ENCODE data around the gene GPR68. TPM values are rescaled to one million over a fixed set of nuclear protein-coding genes. Genes with fewer than 3 reads are reported as not detected.
"Not testable (repeated sequence)": the region's sequence is repeated elsewhere in the genome, so short reads cannot be mapped to it uniquely, and the experiment has no call there.

Gene GPR68
- polyA plus RNA-seq, 3 donors, result 0.15 to 1.1 (median 0.22) TPM

- WGBS, 3 donors, result 66 to 79% (median 71%) methylated on average over 13 of the region's 13 CpGs
- H3K27ac ChIP-seq (ENCODE audit: low read depth, low read length), result no peak overlapping the region
Measured at GRCh38 chr14:91219517-91220389, 24.8 kb downstream of the GPR68 start.

- H3K27ac ChIP-seq (ENCODE audit: low read depth, low read length), result no peak overlapping the region
- WGBS, 3 donors, result 64 to 89% (median 87%) methylated on average over 4 of the region's 4 CpGs
Measured at GRCh38 chr14:91218014-91218413, 26.5 kb downstream of the GPR68 start.

- 95 to 97% (median 96%) methylated on average over 13 of the region's 13 CpGs for WGBS, 3 donors
- no peak overlapping the region for H3K27ac ChIP-seq (ENCODE audit: low read depth, low read length)
Measured at GRCh38 chr14:91216731-91217226, 27.7 kb downstream of the GPR68 start.

- no peak overlapping the region for H3K27ac ChIP-seq (ENCODE audit: low read depth, low read length)
- 93 to 97% (median 96%) methylated on average over 10 of the region's 10 CpGs for WGBS, 3 donors
Measured at GRCh38 chr14:91215381-91215780, 29.1 kb downstream of the GPR68 start.

GRCh38 chr14:91214306-91214705, 30.2 kb downstream of the GPR68 start:
- 91 to 94% (median 94%) methylated on average over 6 of the region's 6 CpGs for WGBS, 3 donors
- H3K27ac ChIP-seq (ENCODE audit: low read depth, low read length), result no peak overlapping the region

GRCh38 chr14:91211017-91211416, 33.5 kb downstream of the GPR68 start:
- H3K27ac ChIP-seq (ENCODE audit: low read depth, low read length), result no peak overlapping the region
- WGBS, 3 donors, result 95 to 99% (median 99%) methylated on average over 2 of the region's 2 CpGs

- no peak overlapping the region for H3K27ac ChIP-seq (ENCODE audit: low read depth, low read length)
- WGBS, 3 donors, result 80 to 94% (median 88%) methylated on average over 3 of the region's 3 CpGs
Measured at GRCh38 chr14:91207008-91207407, 37.5 kb downstream of the GPR68 start.

GRCh38 chr14:91205459-91205858, 39.0 kb downstream of the GPR68 start:
- H3K27ac ChIP-seq (ENCODE audit: low read depth, low read length), result no peak overlapping the region
- WGBS, 3 donors, result 77 to 86% (median 86%) methylated on average over 7 of the region's 7 CpGs

GRCh38 chr14:91204657-91205056, 39.8 kb downstream of the GPR68 start:
- no peak overlapping the region for H3K27ac ChIP-seq (ENCODE audit: low read depth, low read length)
- 97% methylated on average over 14 of the region's 14 CpGs for WGBS, 3 donors

- no peak overlapping the region for H3K27ac ChIP-seq (ENCODE audit: low read depth, low read length)
- WGBS, 3 donors, result 62 to 87% (median 62%) methylated on average over 15 of the region's 15 CpGs
Measured at GRCh38 chr14:91202234-91202974, 42.1 kb downstream of the GPR68 start.

GRCh38 chr14:91200802-91201201, 43.7 kb downstream of the GPR68 start:
- WGBS, 3 donors, result 97 to 98% (median 97%) methylated on average over 6 of the region's 6 CpGs
- not testable (repeated sequence) for H3K27ac ChIP-seq (ENCODE audit: low read depth, low read length)

- H3K27ac ChIP-seq (ENCODE audit: low read depth, low read length), result no peak overlapping the region
Measured at GRCh38 chr14:91197631-91198030, 46.9 kb downstream of the GPR68 start.

- no peak overlapping the region for H3K27ac ChIP-seq (ENCODE audit: low read depth, low read length)
- 92 to 96% (median 94%) methylated on average over 10 of the region's 10 CpGs for WGBS, 3 donors
Measured at GRCh38 chr14:91195881-91196280, 48.6 kb downstream of the GPR68 start.

- H3K27ac ChIP-seq (ENCODE audit: low read depth, low read length), result no peak overlapping the region
- 85 to 89% (median 87%) methylated on average over 12 of the region's 12 CpGs for WGBS, 3 donors
Measured at GRCh38 chr14:91193069-91193468, 51.4 kb downstream of the GPR68 start.

- 97 to 98% (median 97%) methylated on average over 9 of the region's 9 CpGs for WGBS, 3 donors
Measured at GRCh38 chr14:91190853-91191252, 53.7 kb downstream of the GPR68 start.

GRCh38 chr14:91187271-91187670, 57.2 kb downstream of the GPR68 start:
- WGBS, 3 donors, result 95 to 97% (median 97%) methylated on average over 13 of the region's 13 CpGs
- H3K27ac ChIP-seq (ENCODE audit: low read depth, low read length), result no peak overlapping the region

More at GRCh38 chr14:91190853-91191252, 53.7 kb downstream of the GPR68 start:
- no peak overlapping the region for H3K27ac ChIP-seq (ENCODE audit: low read depth, low read length)

- 87 to 94% (median 92%) methylated on average over 4 of the region's 4 CpGs for WGBS, 3 donors
- H3K27ac ChIP-seq (ENCODE audit: low read depth, low read length), result no peak overlapping the region
Measured at GRCh38 chr14:91186515-91187066, 57.9 kb downstream of the GPR68 start.

GRCh38 chr14:91185721-91186120, 58.8 kb downstream of the GPR68 start:
- WGBS, 3 donors, result 71 to 96% (median 73%) methylated on average over 1 of the region's 1 CpG
- no peak overlapping the region for H3K27ac ChIP-seq (ENCODE audit: low read depth, low read length)

GRCh38 chr14:91184559-91184958, 59.9 kb downstream of the GPR68 start:
- no peak overlapping the region for H3K27ac ChIP-seq (ENCODE audit: low read depth, low read length)

All from adipose tissue (tissue), 3 donors.